IMR-90 (cell line): ENCODE data around the gene PDXDC1. TPM values are rescaled to one million over a fixed set of nuclear protein-coding genes. Genes with fewer than 3 reads are reported as not detected.

Experiments
- ATAC-seq: fragments of 200-7000 bp; cut with Tn5 transposase; 2 replicates; pipeline ENCODE4 v1.9.1; 2020; ENCODE audit warnings: low read depth, mild to moderate bottlenecking, moderate library complexity
- BruUV-seq: library from RNA; stranded (reverse); fragments of 400-500 nt; replicated peaks from 2 replicates; lab custom pipeline; 2021; lab: Mats Ljungman, UMichigan
- CTCF ChIA-PET: fragments of 300-600 bp; formaldehyde crosslinking; extraction: SDS; loops from one replicate; lab custom pipeline; 2021; ENCODE audit warnings: antibody characterized with exemption; lab: Yijun Ruan, JAX
- POLR2A ChIA-PET: fragments of 300-600 bp; sonication (Branson Sonifier 250); formaldehyde crosslinking; loops from one replicate; lab custom pipeline; 2022; ENCODE audit warnings: antibody characterized with exemption; ENCODE audit not compliant: unreplicated experiment; lab: Charles Lee
- DNase-seq: peaks from one replicate; pipeline ENCODE4 v3.0.0; 2013
- H2AFZ ChIP-seq: replicated peaks from 2 replicates; pipeline ENCODE3; 2013; ENCODE audit warnings: low read length, mild to moderate bottlenecking; ENCODE audit not compliant: poor library complexity
- H2AK5ac ChIP-seq: 2 replicates; pipeline ENCODE4 v1.6.1; 2013; ENCODE audit warnings: low read depth, low read length, inconsistent platforms
- H2AK9ac ChIP-seq: replicated peaks from 2 replicates; pipeline ENCODE3; 2013; ENCODE audit warnings: mild to moderate bottlenecking, low read depth, low read length, moderate library complexity; ENCODE audit not compliant: poor library complexity
- H2BK120ac ChIP-seq: 2 replicates; pipeline ENCODE4 v1.6.1; 2013; ENCODE audit warnings: low read depth, low read length, inconsistent platforms
- H2BK15ac ChIP-seq: 3 replicates; pipeline ENCODE4 v1.6.1; 2013; ENCODE audit warnings: low read depth, low read length, inconsistent platforms
- H2BK20ac ChIP-seq: 2 replicates; pipeline ENCODE4 v1.6.1; 2013; ENCODE audit warnings: low read depth, mild to moderate bottlenecking, inconsistent platforms, low read length, moderate library complexity
- H2BK5ac ChIP-seq: 2 replicates; pipeline ENCODE4 v1.6.1; 2013; ENCODE audit warnings: mild to moderate bottlenecking, low read depth, low read length, inconsistent platforms; ENCODE audit not compliant: poor library complexity, severe bottlenecking
- H3K14ac ChIP-seq: replicated peaks from 2 replicates; pipeline ENCODE4 v1.6.1; 2013; ENCODE audit warnings: low read depth, low read length, inconsistent platforms
- H3K18ac ChIP-seq: 2 replicates; pipeline ENCODE4 v1.6.1; 2013; ENCODE audit warnings: low read depth, low read length, control low read depth
- H3K23ac ChIP-seq: 2 replicates; pipeline ENCODE4 v1.6.1; 2013; ENCODE audit warnings: low read depth, low read length, inconsistent platforms
- H3K27ac ChIP-seq: 2 replicates; pipeline ENCODE4 v1.5.1; 2013; ENCODE audit warnings: mild to moderate bottlenecking, control low read depth, low read length; ENCODE audit not compliant: insufficient read depth
- H3K27me3 ChIP-seq: 2 replicates; pipeline ENCODE4 v1.6.1; 2013; ENCODE audit warnings: low read length; ENCODE audit not compliant: control insufficient read depth, insufficient read depth
- H3K36me3 ChIP-seq: 2 replicates; pipeline ENCODE4 v1.6.1; 2013; ENCODE audit warnings: low read length, mixed read lengths; ENCODE audit not compliant: control insufficient read depth, insufficient read depth
- H3K4ac ChIP-seq: 2 replicates; pipeline ENCODE4 v1.6.1; 2013; ENCODE audit warnings: low read depth, low read length, inconsistent platforms
- H3K4me1 ChIP-seq: 2 replicates; pipeline ENCODE4 v1.6.1; 2013; ENCODE audit warnings: low read length, mixed read lengths; ENCODE audit not compliant: control insufficient read depth, insufficient read depth
- H3K4me2 ChIP-seq: 2 replicates; pipeline ENCODE4 v1.6.1; 2013; ENCODE audit warnings: low read depth, mild to moderate bottlenecking, control low read depth, low read length, moderate library complexity
- H3K4me3 ChIP-seq: 2 replicates; pipeline ENCODE4 v1.5.1; 2013; ENCODE audit warnings: low read depth, mild to moderate bottlenecking, control low read depth, low read length, moderate library complexity; ENCODE audit not compliant: insufficient read depth
- H3K56ac ChIP-seq: 2 replicates; pipeline ENCODE4 v1.6.1; 2013; ENCODE audit warnings: low read length, inconsistent platforms; ENCODE audit not compliant: insufficient read depth; ENCODE audit errors: extremely low read depth
- H3K79me1 ChIP-seq, 2 experiments: 2 replicates each; pipeline ENCODE4 v1.6.1; 2013; ENCODE audit warnings: low read length in 2 of 2, inconsistent platforms in 1 of 2, low read depth in 1 of 2
- H3K9ac ChIP-seq: 2 replicates; pipeline ENCODE4 v1.6.1; 2013; ENCODE audit warnings: low read depth, low read length, control low read depth
- H3K9me1 ChIP-seq: 2 replicates; pipeline ENCODE4 v1.6.1; 2013; ENCODE audit warnings: low read length, inconsistent platforms; ENCODE audit not compliant: insufficient read depth
- H3K9me3 ChIP-seq: 2 replicates; pipeline ENCODE4 v1.6.1; 2013; ENCODE audit warnings: low read length; ENCODE audit not compliant: control insufficient read depth, insufficient read depth
- H4K20me1 ChIP-seq: 2 replicates; pipeline ENCODE4 v1.6.1; 2013; ENCODE audit warnings: low read length, inconsistent platforms; ENCODE audit not compliant: insufficient read depth
- H4K5ac ChIP-seq: 2 replicates; pipeline ENCODE4 v1.6.1; 2013; ENCODE audit warnings: mild to moderate bottlenecking, low read depth, low read length, control low read depth
- H4K8ac ChIP-seq, 2 experiments: 2 replicates each; pipeline ENCODE4 v1.6.1; 2013; ENCODE audit warnings: low read depth in 2 of 2, low read length in 2 of 2, control low read depth in 1 of 2, inconsistent platforms in 1 of 2
- H4K91ac ChIP-seq: 2 replicates; pipeline ENCODE4 v1.6.1; 2013; ENCODE audit warnings: low read depth, low read length, inconsistent platforms; ENCODE audit not compliant: insufficient read depth
- BHLHE40 ChIP-seq: fragments of 150-350 bp; IDR thresholded peaks from 2 replicates; pipeline ENCODE4 v1.6.1; 2016; ENCODE audit warnings: mild to moderate bottlenecking, low read depth, low read length
- CHD1 ChIP-seq: IDR thresholded peaks from 2 replicates; pipeline ENCODE4 v1.6.1; 2012; ENCODE audit warnings: low read depth, low read length, improper control_type of control experiment
- CTCF ChIP-seq: conservative IDR thresholded peaks from 2 replicates; pipeline ENCODE4 v1.5.1; 2012; ENCODE audit warnings: mild to moderate bottlenecking, low read depth, low read length, improper control_type of control experiment
- ELK1 ChIP-seq: fragments of 150-350 bp; IDR thresholded peaks from 2 replicates; pipeline ENCODE4 v1.6.1; 2016; ENCODE audit warnings: low read depth, mild to moderate bottlenecking, low read length, moderate library complexity, borderline replicate concordance
- POLR2A ChIP-seq: IDR thresholded peaks from 2 replicates; pipeline ENCODE4 v1.6.1; 2012; ENCODE audit warnings: mild to moderate bottlenecking, low read depth, low read length
- RAD21 ChIP-seq: IDR thresholded peaks from 2 replicates; pipeline ENCODE4 v1.6.1; 2012; ENCODE audit warnings: low read length, improper control_type of control experiment
- RCOR1 ChIP-seq: IDR thresholded peaks from 2 replicates; pipeline ENCODE4 v1.6.1; 2012; ENCODE audit warnings: mild to moderate bottlenecking, low read length, improper control_type of control experiment; ENCODE audit not compliant: insufficient replicate concordance
- RFX5 ChIP-seq: IDR thresholded peaks from 2 replicates; pipeline ENCODE4 v1.8.0; 2012; ENCODE audit warnings: low read depth, mild to moderate bottlenecking, low read length, moderate library complexity
- USF2 ChIP-seq: fragments of 150-350 bp; IDR thresholded peaks from 2 replicates; pipeline ENCODE4 v1.6.1; 2017; ENCODE audit warnings: mild to moderate bottlenecking, antibody characterized with exemption, low read length, low read depth
- WGBS, 2 experiments: methylation state at CpG; one replicate each; pipeline versions ENCODE4 v1.1.5 to v1.1.7; 2013; ENCODE audit warnings: missing lambda C conversion rate in 2 of 2; ENCODE audit not compliant: insufficient read length in 1 of 2; ENCODE audit errors: extremely low coverage in 2 of 2; 5-methylcytosine and 5-hydroxymethylcytosine counted together
- dilution Hi-C: fragments of 300-500 bp; cut with HindIII; formaldehyde crosslinking; loops from one replicate; pipeline ENCODE4 v1.14.3; 2018; ENCODE audit warnings: low sequenced_read_pairs; ENCODE audit not compliant: unreplicated experiment
- in situ Hi-C: fragments of 300-500 bp; cut with MboI; formaldehyde crosslinking; loops from 3 replicates; pipeline ENCODE4 v1.14.3; 2019; ENCODE audit warnings: low sequenced_read_pairs, inconsistent platforms, mixed read lengths
- intact Hi-C: fragments of 100-400 bp; cut with micrococcal nuclease; formaldehyde crosslinking; loops from 2 replicates; pipeline ENCODE4 v1.10.0; 2022
- polyA plus RNA-seq, 3 experiments: library from polyadenylated mRNA; depleted of rRNA; stranded (reverse); fragments of >200 nt; gene quantifications; 2 replicates each; pipeline ENCODE4 v1.2.3, GENCODE V29; 2012; ENCODE audit warnings: low replicate concordance in 1 of 3
- total RNA-seq: library from RNA; depleted of rRNA; stranded (reverse); fragments of >200 nt; gene quantifications from 2 replicates; pipeline ENCODE4 v1.2.3, GENCODE V29; 2012

Gene PDXDC1
- total and polyA plus RNA-seq, 2 of the 4 experiments (the other 2 are of a cell fraction): 68.7 to 117 TPM

GRCh38 chr16:15032547-15033308 lies 57.9 kb downstream of the PDXDC1 start:
- Histone ChIP-seq H2BK5ac (no peak overlapping the region), H2BK15ac (no peak overlapping the region), H3K27ac (no peak overlapping the region), H3K4me3 (no peak overlapping the region), H3K27me3 (no peaks in the 10 kb centered on the region), H3K4ac (no peak overlapping the region), H2AK5ac (no peak overlapping the region), H2BK20ac (no peak overlapping the region), H3K23ac (no peak overlapping the region), H3K9ac (no peak overlapping the region), H4K91ac (no peak overlapping the region), H2BK120ac (no peak overlapping the region), H3K18ac (no peak overlapping the region), H3K56ac (no peak overlapping the region), H3K4me2 (no peak overlapping the region), H3K9me3 (no peaks in the 10 kb centered on the region), H3K14ac (no peak overlapping the region), H2AK9ac (no peak overlapping the region), H4K8ac (no peak overlapping the region), H4K5ac (no peak overlapping the region), H3K4me1 (no peaks in the 10 kb centered on the region), H2AFZ (no peak overlapping the region), H3K36me3 (peaks cover 77% of the 10 kb centered on the region), H3K9me1 (peaks cover 7% of the 10 kb centered on the region; the same call in 1 of the 2 replicates), H3K79me1 (peaks cover 0 to 14% of the 10 kb centered on the region in 2 experiments; a peak in 1 of 4 replicates), H4K20me1 (peaks cover 20% of the 10 kb centered on the region)
- TF ChIP-seq RAD21 (no peak), RFX5 (no peak), BHLHE40 (no peak), RCOR1 (no peak), USF2 (no peak), CTCF (no peak), POLR2A (no peak), CHD1 (no peak), ELK1 (no peak)
- DNase-seq: peak; percentile 31
- ChIA-PET CTCF (no interaction called here), POLR2A (no interaction called here)
- WGBS, 2 experiments: 90% methylated on average over 6 of the region's 13 CpGs; no CpG with 5 or more reads in 1 of the 2 experiments
- dilution Hi-C loops: no loop called here
- no peak for ATAC-seq
- in situ Hi-C loops: no loop called here
- intact Hi-C loops: no loop called here
- BruUV-seq: no TSS peak
